Mucosa of stomach (tissue), 1 donor: ENCODE data around the gene SHANK2.

Source experiments
- H3K27me3 ChIP-seq: one replicate; pipeline ENCODE4 v1.7.0; 2013; ENCODE audit warnings: mild to moderate bottlenecking, low read length; ENCODE audit not compliant: control insufficient read depth, insufficient read depth
- H3K36me3 ChIP-seq: one replicate; pipeline ENCODE4 v1.7.0; 2013; ENCODE audit warnings: low read length; ENCODE audit not compliant: control insufficient read depth, insufficient read depth
- H3K4me1 ChIP-seq: one replicate; pipeline ENCODE4 v1.7.0; 2013; ENCODE audit warnings: mild to moderate bottlenecking, low read length; ENCODE audit not compliant: control insufficient read depth, insufficient read depth
- H3K4me3 ChIP-seq: one replicate; pipeline ENCODE4 v1.7.0; 2013; ENCODE audit warnings: low read length
- H3K9ac ChIP-seq: one replicate; pipeline ENCODE4 v1.7.0; 2013; ENCODE audit warnings: mild to moderate bottlenecking, low read length, moderate library complexity
- H3K9me3 ChIP-seq: one replicate; pipeline ENCODE4 v1.7.0; 2013; ENCODE audit warnings: mild to moderate bottlenecking, low read length, moderate library complexity; ENCODE audit not compliant: control insufficient read depth
- donor health status: Pancreatic carcinoma.

Gene SHANK2

DNA sequence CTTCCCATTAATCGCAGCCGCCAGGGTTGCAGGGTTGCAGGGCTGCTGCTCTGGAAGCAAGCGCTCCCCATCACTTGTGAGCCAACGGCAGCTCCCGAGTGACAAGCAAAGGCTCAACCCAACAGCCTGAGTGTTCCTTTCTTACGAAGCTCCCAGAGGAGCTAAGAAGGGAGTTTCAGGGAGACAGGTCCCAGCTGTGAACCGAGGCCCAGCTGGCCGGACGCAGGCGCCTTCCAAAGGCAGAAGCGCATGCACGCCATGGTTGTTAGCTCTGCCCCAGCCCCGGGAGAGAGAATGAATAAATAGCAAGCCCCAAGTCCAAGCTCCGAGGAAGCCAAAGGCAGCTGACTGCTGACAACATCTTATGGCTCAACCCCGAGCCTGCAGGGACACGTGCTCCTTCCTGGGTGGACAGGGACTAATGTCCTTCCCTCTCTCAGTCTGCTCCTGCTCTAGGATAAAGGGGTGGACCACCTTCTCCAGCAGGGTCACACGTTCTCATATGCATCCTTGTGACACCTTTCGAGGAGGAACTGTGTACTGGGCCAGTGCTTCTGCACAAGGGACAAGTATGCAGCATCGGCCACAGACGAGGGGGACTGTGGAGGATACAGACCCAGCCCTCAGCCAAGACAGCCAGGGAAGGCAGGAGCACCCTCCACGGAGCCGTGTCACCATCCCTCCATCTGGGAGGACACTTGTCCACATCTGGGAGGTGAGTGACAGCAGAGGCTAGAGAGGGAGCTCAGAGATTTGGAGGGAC lies 29.9 kb downstream of the SHANK2 start:
- no peaks in the 10 kb centered on the region for H3K36me3 ChIP-seq
- H3K4me3 ChIP-seq = no peak overlapping the region
- H3K9me3 ChIP-seq = no peaks in the 10 kb centered on the region
- no peaks in the 10 kb centered on the region for H3K4me1 ChIP-seq
- H3K9ac ChIP-seq = no peak overlapping the region
- no peaks in the 10 kb centered on the region for H3K27me3 ChIP-seq

DNA sequence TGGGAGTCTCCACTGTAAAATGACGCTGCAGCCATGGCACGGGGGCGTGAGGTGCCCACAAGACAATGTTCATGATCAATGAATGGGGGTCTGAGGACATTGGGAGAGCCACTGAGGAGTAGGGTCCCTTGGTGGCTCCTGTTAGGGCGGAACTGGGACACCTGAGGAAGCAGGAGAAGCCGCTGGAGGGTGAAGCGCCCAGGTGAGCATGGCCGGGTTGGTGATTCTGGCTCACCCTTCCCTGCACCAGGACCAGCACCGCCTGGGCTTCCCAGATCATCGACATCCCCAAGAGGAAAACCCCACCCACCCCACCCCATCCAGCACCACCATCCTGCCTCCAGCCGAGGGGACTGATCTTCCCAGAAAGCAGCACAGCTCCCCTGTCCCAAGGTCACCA lies 30.6 kb downstream of the SHANK2 start:
- no peaks in the 10 kb centered on the region for H3K27me3 ChIP-seq
- no peak overlapping the region for H3K9ac ChIP-seq
- no peaks in the 10 kb centered on the region for H3K36me3 ChIP-seq
- H3K9me3 ChIP-seq = no peaks in the 10 kb centered on the region
- no peaks in the 10 kb centered on the region for H3K4me1 ChIP-seq
- no peak overlapping the region for H3K4me3 ChIP-seq

DNA sequence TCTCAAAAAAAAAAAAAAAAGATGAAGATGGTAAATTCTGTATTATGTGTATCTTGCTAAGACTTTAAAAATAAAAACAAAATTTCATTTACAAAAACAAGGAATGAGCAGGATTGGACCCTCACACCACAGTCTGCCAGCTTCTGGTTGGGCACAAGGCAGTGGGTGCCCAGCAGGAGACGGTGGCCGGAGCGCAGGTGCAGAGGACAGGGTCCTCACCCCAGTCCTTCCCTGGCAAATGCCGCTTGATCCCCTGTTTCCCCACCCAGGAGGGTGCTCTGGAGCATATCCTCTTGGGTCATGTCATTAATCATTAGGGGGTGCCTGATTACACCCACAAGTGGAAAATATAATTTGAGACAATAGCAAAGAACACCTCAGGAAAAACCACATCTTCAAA lies 31.2 kb downstream of the SHANK2 start:
- Histone ChIP-seq H3K27me3 (no peaks in the 10 kb centered on the region), H3K4me1 (no peaks in the 10 kb centered on the region), H3K9me3 (no peaks in the 10 kb centered on the region), H3K9ac (no peak overlapping the region), H3K4me3 (no peak overlapping the region), H3K36me3 (no peaks in the 10 kb centered on the region)

DNA sequence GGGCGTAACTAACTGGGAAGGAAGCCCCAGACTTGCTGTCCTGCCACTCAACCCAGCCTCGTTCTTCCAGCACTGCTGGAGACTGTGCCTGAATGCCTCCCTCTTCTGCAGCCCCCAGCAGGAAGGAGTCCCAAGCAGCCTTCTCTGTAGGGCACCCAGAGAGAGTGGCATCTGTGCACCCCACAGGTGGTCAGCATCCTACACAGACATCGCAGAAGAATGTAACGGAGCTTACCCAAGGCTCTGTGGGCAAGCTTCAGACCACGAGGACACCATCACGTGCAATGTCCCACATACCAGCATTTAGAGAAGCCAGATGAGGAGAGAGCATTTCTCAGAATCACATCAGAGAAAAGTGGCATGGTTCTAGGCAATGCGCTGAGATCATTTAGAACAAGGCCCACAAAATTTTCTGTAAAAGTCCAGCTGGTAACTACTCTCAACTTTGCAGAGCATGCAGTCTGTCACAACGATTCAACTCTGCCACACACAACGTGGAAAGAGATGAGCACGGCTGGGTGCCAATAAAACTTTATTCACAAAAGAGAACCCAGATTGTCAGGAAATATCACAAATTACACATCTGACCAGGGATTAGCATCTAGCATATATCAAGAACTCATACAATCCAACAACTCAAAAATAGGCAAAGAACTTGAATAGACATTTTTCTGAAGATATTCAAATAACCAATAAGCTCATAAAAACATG lies 33.4 kb downstream of the SHANK2 start:
- H3K9me3 ChIP-seq = no peaks in the 10 kb centered on the region
- H3K4me1 ChIP-seq = no peaks in the 10 kb centered on the region
- H3K36me3 ChIP-seq = no peaks in the 10 kb centered on the region
- no peaks in the 10 kb centered on the region for H3K27me3 ChIP-seq
- H3K9ac ChIP-seq = no peak overlapping the region
- no peak overlapping the region for H3K4me3 ChIP-seq

GRCh38 chr11:71215425-71215965 lies 36.9 kb downstream of the SHANK2 start:
- Histone ChIP-seq H3K4me3 (no peak overlapping the region), H3K4me1 (no peaks in the 10 kb centered on the region), H3K9me3 (no peaks in the 10 kb centered on the region), H3K36me3 (no peaks in the 10 kb centered on the region), H3K9ac (no peak overlapping the region), H3K27me3 (no peaks in the 10 kb centered on the region)

DNA sequence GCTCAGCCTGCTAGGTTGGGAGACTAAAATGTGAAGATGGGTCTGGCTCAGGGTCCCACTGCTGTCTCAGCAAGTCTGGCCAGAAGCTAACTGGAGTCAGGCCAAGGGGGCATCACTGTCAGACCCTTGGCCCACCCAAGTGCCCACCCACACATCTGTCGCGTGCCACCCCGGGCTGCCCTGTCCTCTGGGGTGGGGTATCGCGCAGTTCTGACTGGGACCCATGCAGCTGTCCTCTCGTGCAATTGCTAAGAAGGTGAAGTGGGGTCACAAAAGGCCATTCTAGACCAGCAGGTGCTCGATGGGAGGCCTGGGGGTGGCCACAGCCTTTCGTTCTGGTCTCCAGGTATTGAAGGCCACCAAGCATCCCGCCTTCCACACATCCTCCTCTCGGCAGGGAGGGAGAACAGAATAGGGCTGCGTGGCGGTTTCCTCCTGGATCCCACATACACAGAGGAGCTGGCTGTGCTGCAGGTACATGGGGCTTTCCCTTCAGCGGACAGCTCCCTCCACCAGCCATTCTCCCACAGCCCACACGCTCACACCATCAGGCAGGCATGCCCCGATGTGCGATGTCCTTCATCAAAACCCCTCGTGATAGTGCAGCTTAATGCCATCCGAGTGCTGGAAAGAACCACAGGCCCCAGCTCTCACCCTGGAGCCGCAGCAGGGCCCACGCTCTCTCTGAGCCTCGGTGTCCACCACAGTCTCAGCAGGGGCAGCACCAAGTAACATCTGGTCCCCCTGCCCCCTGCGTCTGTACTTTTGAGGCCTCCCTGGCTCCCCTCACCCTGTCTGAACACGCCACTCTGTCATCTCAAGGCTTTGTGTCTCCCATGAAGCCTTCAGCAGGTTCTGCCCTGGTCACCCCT lies 37.6 kb downstream of the SHANK2 start:
- no peak overlapping the region for H3K4me3 ChIP-seq
- no peaks in the 10 kb centered on the region for H3K27me3 ChIP-seq
- no peak overlapping the region for H3K9ac ChIP-seq

DNA sequence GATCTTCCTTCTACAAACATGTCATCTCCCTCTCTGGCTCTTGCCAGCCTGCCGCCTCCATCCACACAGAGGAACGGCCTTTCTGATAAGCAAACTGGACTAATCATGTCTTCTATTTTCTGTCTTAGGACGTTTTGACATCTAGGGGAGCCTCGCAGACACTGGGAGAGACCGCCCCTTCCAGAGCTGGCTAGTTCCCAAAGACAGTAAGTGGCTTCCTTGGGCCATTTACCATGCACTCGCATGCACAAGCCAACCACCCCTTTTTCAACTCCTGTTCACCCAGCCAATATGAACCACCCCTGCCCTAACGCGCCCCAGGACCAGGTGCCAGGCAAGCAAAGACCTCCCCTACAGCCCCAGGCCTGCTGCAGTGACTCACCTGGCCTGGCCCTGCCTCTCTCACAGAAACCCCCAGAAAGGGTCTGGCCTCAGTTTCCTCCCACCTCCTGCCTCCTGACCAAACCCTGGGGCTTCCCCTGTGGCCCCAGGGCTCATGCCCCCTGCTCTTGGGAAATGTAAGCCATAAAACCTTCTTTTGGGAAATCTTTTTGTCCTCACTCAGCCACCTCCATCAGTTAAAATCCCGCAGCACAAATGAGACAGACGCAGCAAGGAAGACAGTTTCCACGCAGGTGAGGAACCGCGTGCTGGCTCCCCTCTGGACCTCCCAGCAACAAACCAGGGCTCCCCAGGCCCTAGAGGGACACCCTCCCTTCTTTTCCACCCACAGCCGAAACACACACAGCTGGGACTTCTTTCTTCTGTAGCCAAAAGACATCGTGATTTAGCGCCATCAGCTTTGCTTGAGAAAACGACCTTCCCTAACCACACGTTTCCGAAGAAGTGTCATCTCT lies 38.5 kb downstream of the SHANK2 start:
- Histone ChIP-seq H3K9ac (no peak overlapping the region), H3K27me3 (no peaks in the 10 kb centered on the region), H3K4me1 (no peaks in the 10 kb centered on the region), H3K36me3 (no peaks in the 10 kb centered on the region), H3K9me3 (no peaks in the 10 kb centered on the region), H3K4me3 (no peak overlapping the region)

More for the DNA sequence above, 37.6 kb downstream of the SHANK2 start:
- Histone ChIP-seq H3K9me3 (no peaks in the 10 kb centered on the region), H3K4me1 (no peaks in the 10 kb centered on the region), H3K36me3 (no peaks in the 10 kb centered on the region)

DNA sequence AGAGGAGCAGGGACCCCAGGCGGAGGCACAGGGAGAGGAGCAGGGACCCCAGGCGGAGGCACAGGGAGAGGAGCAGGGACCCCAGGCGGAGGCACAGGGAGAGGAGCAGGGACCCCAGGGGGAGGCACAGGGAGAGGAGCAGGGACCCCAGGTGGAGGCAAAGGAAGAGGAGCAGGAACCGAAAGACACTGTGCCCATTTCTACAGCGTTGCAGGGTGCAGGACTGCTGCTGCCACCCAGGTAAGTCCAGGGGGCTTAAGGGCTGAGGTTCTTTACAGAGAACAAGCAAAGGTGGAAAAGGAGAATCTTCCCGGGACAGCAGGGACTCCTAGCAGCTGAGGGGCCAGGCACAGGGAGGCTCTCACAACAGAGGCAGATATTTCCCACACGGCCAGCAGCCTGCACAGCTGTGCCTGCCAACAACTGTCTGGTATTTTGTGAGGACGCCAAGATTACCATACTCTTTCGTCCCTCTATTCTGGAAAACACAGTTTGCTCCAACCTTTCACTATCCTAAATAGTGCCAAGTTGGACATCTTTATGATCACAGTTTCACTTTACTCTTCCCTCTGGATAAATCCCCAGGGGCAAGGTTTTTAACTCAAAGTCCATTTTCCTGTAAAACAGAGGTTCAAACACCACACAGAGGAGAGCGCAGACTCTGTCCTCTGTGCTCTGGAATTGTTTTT lies 39.4 kb downstream of the SHANK2 start:
- Histone ChIP-seq H3K36me3 (no peaks in the 10 kb centered on the region), H3K4me3 (no peak overlapping the region), H3K9me3 (no peaks in the 10 kb centered on the region), H3K27me3 (no peaks in the 10 kb centered on the region), H3K4me1 (no peaks in the 10 kb centered on the region), H3K9ac (no peak overlapping the region)

DNA sequence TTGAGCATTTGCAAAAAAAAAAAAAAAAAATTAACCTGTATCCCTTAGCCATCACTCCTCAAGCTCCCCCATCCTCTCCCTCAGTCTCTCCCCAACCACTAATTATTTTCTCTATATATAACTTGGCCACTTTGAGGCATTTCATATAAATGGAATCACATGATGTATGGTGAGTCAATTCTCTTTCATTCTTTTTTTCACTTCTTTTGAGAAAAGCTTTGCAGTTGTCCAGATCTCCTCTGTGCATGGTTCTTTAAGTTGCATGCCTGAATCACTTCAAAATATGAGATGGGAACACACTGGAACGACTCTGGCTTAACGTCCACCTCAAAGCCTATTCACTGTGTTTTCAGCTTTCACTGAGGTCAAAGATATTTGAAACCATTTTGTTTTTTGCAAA lies 40.7 kb downstream of the SHANK2 start:
- Histone ChIP-seq H3K4me3 (no peak overlapping the region), H3K9me3 (no peaks in the 10 kb centered on the region), H3K9ac (no peak overlapping the region), H3K36me3 (no peaks in the 10 kb centered on the region), H3K4me1 (peaks cover 1% of the 10 kb centered on the region), H3K27me3 (no peaks in the 10 kb centered on the region)

DNA sequence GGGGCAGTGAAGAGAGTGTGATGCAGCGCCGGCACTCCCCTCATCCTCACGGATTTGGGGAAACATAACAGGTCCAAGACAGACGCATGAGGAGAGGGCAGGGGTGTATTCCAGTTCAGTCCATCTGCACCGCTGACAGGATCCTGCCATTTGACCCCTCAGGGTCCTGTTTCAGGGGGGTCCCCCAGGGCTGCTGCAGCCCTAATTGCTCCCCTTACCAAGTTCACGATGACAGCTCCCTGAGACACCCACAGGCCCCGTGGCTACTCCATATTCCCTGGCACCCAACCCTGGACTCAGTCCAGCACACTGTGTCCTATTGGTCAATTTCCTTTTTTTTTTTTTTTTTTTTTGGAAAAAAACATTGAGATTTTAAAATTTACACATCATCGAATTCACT lies 41.5 kb downstream of the SHANK2 start:
- H3K4me1 ChIP-seq = peaks cover 9% of the 10 kb centered on the region
- H3K36me3 ChIP-seq = no peaks in the 10 kb centered on the region
- H3K27me3 ChIP-seq = no peaks in the 10 kb centered on the region

GRCh38 chr11:71209656-71210055 lies 42.7 kb downstream of the SHANK2 start:
- Histone ChIP-seq H3K4me3 (no peak overlapping the region), H3K27me3 (no peaks in the 10 kb centered on the region), H3K9me3 (no peaks in the 10 kb centered on the region), H3K36me3 (no peaks in the 10 kb centered on the region), H3K4me1 (peaks cover 9% of the 10 kb centered on the region), H3K9ac (no peak overlapping the region)

More for the DNA sequence above, 41.5 kb downstream of the SHANK2 start:
- H3K4me3 ChIP-seq = no peak overlapping the region
- no peaks in the 10 kb centered on the region for H3K9me3 ChIP-seq
- H3K9ac ChIP-seq = no peak overlapping the region
